Tibial nerve (tissue), 3 donors: ENCODE measurements around the gene CDK13.

Source experiments
- POLR2A ChIP-seq, 2 donors: fragments of 450-650 bp; IDR thresholded peaks; one replicate each; pipeline ENCODE4 v1.6.1; 2017; ENCODE audit warnings: antibody characterized with exemption in 2 of 2, mild to moderate bottlenecking in 2 of 2, moderate library complexity in 2 of 2
- TF ChIP-seq, protein P1 (sequence below), 5 experiments: fragments of 200-600 bp in 3 of 5; fragments of 450-650 bp in 2 of 5; sonication (generic) in 3 of 5; IDR thresholded peaks; one replicate each; pipeline ENCODE4 v1.5.1; 2016 to 2019; ENCODE audit warnings: antibody characterized with exemption in 5 of 5, mild to moderate bottlenecking in 3 of 5, moderate library complexity in 2 of 5

DNA sequence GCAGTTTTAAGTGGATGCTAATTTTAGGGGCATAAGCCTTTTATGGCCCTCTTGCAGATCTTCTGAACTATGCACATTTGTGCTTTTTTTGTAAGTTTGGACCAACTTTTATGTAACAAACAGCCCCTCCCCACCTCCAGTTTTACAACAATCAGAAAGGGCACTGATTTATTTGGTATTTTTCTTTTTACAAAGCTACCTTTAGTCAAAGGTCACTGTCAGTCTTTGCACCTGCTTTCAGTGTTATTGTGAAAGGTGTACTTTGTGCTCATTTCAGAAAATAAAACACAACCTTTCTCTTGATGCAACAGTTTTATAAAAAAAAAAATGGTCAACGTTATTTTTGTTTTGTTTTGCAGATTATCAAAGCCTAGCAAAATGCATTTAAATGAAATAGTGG lies 145.2 kb downstream of the CDK13 start:
- no peak for TF ChIP-seq POLR2A (IDR thresholded peaks at IDR 0.05)
- TF ChIP-seq, protein P1, sequence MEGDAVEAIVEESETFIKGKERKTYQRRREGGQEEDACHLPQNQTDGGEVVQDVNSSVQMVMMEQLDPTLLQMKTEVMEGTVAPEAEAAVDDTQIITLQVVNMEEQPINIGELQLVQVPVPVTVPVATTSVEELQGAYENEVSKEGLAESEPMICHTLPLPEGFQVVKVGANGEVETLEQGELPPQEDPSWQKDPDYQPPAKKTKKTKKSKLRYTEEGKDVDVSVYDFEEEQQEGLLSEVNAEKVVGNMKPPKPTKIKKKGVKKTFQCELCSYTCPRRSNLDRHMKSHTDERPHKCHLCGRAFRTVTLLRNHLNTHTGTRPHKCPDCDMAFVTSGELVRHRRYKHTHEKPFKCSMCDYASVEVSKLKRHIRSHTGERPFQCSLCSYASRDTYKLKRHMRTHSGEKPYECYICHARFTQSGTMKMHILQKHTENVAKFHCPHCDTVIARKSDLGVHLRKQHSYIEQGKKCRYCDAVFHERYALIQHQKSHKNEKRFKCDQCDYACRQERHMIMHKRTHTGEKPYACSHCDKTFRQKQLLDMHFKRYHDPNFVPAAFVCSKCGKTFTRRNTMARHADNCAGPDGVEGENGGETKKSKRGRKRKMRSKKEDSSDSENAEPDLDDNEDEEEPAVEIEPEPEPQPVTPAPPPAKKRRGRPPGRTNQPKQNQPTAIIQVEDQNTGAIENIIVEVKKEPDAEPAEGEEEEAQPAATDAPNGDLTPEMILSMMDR (IDR thresholded peaks at IDR 0.05), result no peak
